ENCODE measurements around the gene CTAG2. TPM values are rescaled to one million over a fixed set of nuclear protein-coding genes. Genes with fewer than 3 reads are reported as not detected.

CTAG2 gene
- total RNA-seq (2014; rRNA removed; shearing (Covaris generic)) = 2.5 TPM in 2 replicates

GRCh38 chrX:154653413-154653812 is at the start of gene CTAG2:
TSS of gene CTAG2 (minus strand) at chrX:154653579. CDS start at chrX:154653515, 64 bp downstream.

GRCh38 chrX:154619182-154619581 is 34.2 kb downstream of the CTAG2 start, which contains the start of gene CTAG1B:
TSS of gene CTAG1B (minus strand) at chrX:154619282. CDS start at chrX:154619218, 64 bp downstream.

Small RNA genes within 50 kb of the gene (small RNA-seq; reads per million reads assigned to genes)
- gene AC244090.1 (not detected), gene AC244107.2 (not detected)

Other genes with a start within 250 kb of the CTAG2 start
- 28.8 and 32.3 TPM in 2 replicates for gene DNASE1L1, start 244.3 kb downstream of the CTAG2 start, total RNA-seq (2014; rRNA removed; shearing (Covaris generic))
- gene TAFAZZIN, start 242.0 kb downstream of the CTAG2 start, total RNA-seq (2014; rRNA removed; shearing (Covaris generic)) = 27.1 and 34.7 TPM in 2 replicates
- 37.5 and 48.8 TPM in 2 replicates for gene ATP6AP1, start 224.9 kb downstream of the CTAG2 start, total RNA-seq (2014; rRNA removed; shearing (Covaris generic))
- 111 and 121 TPM in 2 replicates for gene GDI1, start 216.4 kb downstream of the CTAG2 start, total RNA-seq (2014; rRNA removed; shearing (Covaris generic))
- 68.2 and 70.8 TPM in 2 replicates for gene FAM50A, start 209.4 kb downstream of the CTAG2 start, total RNA-seq (2014; rRNA removed; shearing (Covaris generic))
- 6.0 and 9.8 TPM in 2 replicates for gene PLXNA3, start 195.3 kb downstream of the CTAG2 start, total RNA-seq (2014; rRNA removed; shearing (Covaris generic))
- gene LAGE3, start 174.3 kb downstream of the CTAG2 start, total RNA-seq (2014; rRNA removed; shearing (Covaris generic)) = 35.6 and 38.9 TPM in 2 replicates
- 55.6 and 59.8 TPM in 2 replicates for gene UBL4A, start 167.0 kb downstream of the CTAG2 start, total RNA-seq (2014; rRNA removed; shearing (Covaris generic))
- gene SLC10A3, start 162.9 kb downstream of the CTAG2 start, total RNA-seq (2014; rRNA removed; shearing (Covaris generic)) = 23.3 and 28.2 TPM in 2 replicates
- 43.0 and 45.9 TPM in 2 replicates for gene FAM3A, start 137.3 kb downstream of the CTAG2 start, total RNA-seq (2014; rRNA removed; shearing (Covaris generic))
- gene G6PD, start 106.7 kb downstream of the CTAG2 start, total RNA-seq (2014; rRNA removed; shearing (Covaris generic)) = 66.1 and 71.8 TPM in 2 replicates
- 19.2 and 20.7 TPM in 2 replicates for gene IKBKG, start 106.0 kb downstream of the CTAG2 start, total RNA-seq (2014; rRNA removed; shearing (Covaris generic))
- 581 and 722 TPM in 2 replicates for gene CTAG1A, start 68.4 kb downstream of the CTAG2 start, total RNA-seq (2014; rRNA removed; shearing (Covaris generic))
- 22.1 and 66.2 TPM in 2 replicates for gene CTAG1B, start 34.3 kb downstream of the CTAG2 start, total RNA-seq (2014; rRNA removed; shearing (Covaris generic))
- gene GAB3, start 97.5 kb upstream of the CTAG2 start, total RNA-seq (2014; rRNA removed; shearing (Covaris generic)) = 0.04 and 0.24 TPM in 2 replicates
- 136 and 142 TPM in 2 replicates for gene DKC1, start 109.3 kb upstream of the CTAG2 start, total RNA-seq (2014; rRNA removed; shearing (Covaris generic))
- 6.6 and 9.6 TPM in 2 replicates for gene MPP1, start 151.9 kb upstream of the CTAG2 start, total RNA-seq (2014; rRNA removed; shearing (Covaris generic))
- not detected in 2 replicates for gene SMIM9, start 181.1 kb upstream of the CTAG2 start, total RNA-seq (2014; rRNA removed; shearing (Covaris generic))
- gene F8A1, start 232.8 kb upstream of the CTAG2 start, total RNA-seq (2014; rRNA removed; shearing (Covaris generic)) = 4.0 and 4.6 TPM in 2 replicates